Gastrocnemius medialis (tissue), 4 donors: ENCODE data around the gene PIBF1. TPM values are rescaled to one million over a fixed set of nuclear protein-coding genes. Genes with fewer than 3 reads are reported as not detected.

Experiments used
- ATAC-seq, 2 donors: fragments of 150-250 bp; one replicate each; pipeline ENCODE4 v1.9.1; 2016
- DNase-seq, 2 donors: peaks; one replicate each; pipeline ENCODE4 v3.0.0-alpha.2; 2019
- H3K27ac ChIP-seq, 4 donors: fragments of 200-600 bp; sonication (generic); 1 replicate in 1 of 4; 2 replicates in 3 of 4; pipeline ENCODE4 v1.5.1; 2016 to 2018; ENCODE audit warnings: mild to moderate bottlenecking in 2 of 4, moderate library complexity in 1 of 4
- H3K27me3 ChIP-seq, 3 donors: fragments of 200-600 bp; sonication (generic) in 2 of 3; 1 replicate in 1 of 3; 2 replicates in 2 of 3; pipeline versions ENCODE4 v1.5.1 to v1.6.0; 2016 to 2019; ENCODE audit warnings: mild to moderate bottlenecking in 1 of 3, moderate library complexity in 1 of 3
- H3K36me3 ChIP-seq, 2 donors: fragments of 200-600 bp; sonication (generic) in 1 of 2; one replicate each; pipeline ENCODE4 v1.5.1; 2017 to 2018
- H3K4me1 ChIP-seq, 2 donors: fragments of 200-600 bp; sonication (generic) in 1 of 2; one replicate each; pipeline ENCODE4 v1.5.1; 2016 to 2017; ENCODE audit warnings: mild to moderate bottlenecking in 2 of 2
- H3K4me3 ChIP-seq, 4 donors: fragments of 200-600 bp; sonication (generic) in 3 of 4; 1 replicate in 1 of 4; 2 replicates in 3 of 4; pipeline ENCODE4 v1.5.1; 2016 to 2019; ENCODE audit warnings: mild to moderate bottlenecking in 2 of 4
- H3K9me3 ChIP-seq, 3 donors: fragments of 200-600 bp; sonication (generic) in 2 of 3; 1 replicate in 1 of 3; 2 replicates in 2 of 3; pipeline ENCODE4 v1.5.1; 2016 to 2019
- CTCF ChIP-seq, 5 experiments: fragments of 450-650 bp in 3 of 5; fragments of 200-600 bp in 2 of 5; sonication (generic) in 2 of 5; IDR thresholded peaks in 4 of 5; conservative IDR thresholded peaks in 1 of 5; 1 replicate in 4 of 5; 2 replicates in 1 of 5; pipeline ENCODE4 v1.5.1; 2016 to 2019; ENCODE audit warnings: antibody characterized with exemption in 5 of 5, mild to moderate bottlenecking in 3 of 5, moderate library complexity in 3 of 5
- POLR2A ChIP-seq, 2 donors: fragments of 450-650 bp; IDR thresholded peaks; one replicate each; pipeline ENCODE4 v1.6.1; 2017; ENCODE audit warnings: antibody characterized with exemption in 2 of 2, mild to moderate bottlenecking in 2 of 2, moderate library complexity in 2 of 2
- in situ Hi-C, 4 donors: fragments of 200-750 bp; cut with MboI; loops; one replicate each; pipeline versions ENCODE4 v1.15.0 to v1.8.0; 2017; ENCODE audit warnings: low sequenced_read_pairs in 4 of 4
- intact Hi-C: fragments of 100-400 bp; cut with DNase I; formaldehyde crosslinking; loops from one replicate; pipeline ENCODE4 v1.15.1; 2023; ENCODE audit warnings: low total_unique reads
- total RNA-seq, 4 donors: library from RNA; depleted of rRNA; stranded (reverse); fragments of >200 nt; gene quantifications; one replicate each; pipeline versions ENCODE4 v1.1.0 to v1.2.3, GENCODE V29; 2016

The PIBF1 gene
- total RNA-seq, 4 donors from 2014 or later, result 5.3 to 10.0 (median 7.4) TPM

- DNase-seq, result no peak
- Histone ChIP-seq H3K27ac (no peak overlapping the region), H3K4me3 (no peak overlapping the region), H3K9me3 (no peaks in the 10 kb centered on the region), H3K27me3 (no peaks in the 10 kb centered on the region), H3K36me3 (peaks cover 0 to 22% of the 10 kb centered on the region in 2 donors), H3K4me1 (no peaks in the 10 kb centered on the region)
- TF ChIP-seq CTCF (IDR thresholded peaks at IDR 0.05 in 4 of 5, conservative IDR thresholded peaks at IDR 0.05 in 1 of 5) (no peak), POLR2A (IDR thresholded peaks at IDR 0.05) (no peak)
- ATAC-seq, result no peak
- in situ Hi-C loops (no loop called here), intact Hi-C loops (no loop called here)
Measured at GRCh38 chr13:72849571-72849970, 67.6 kb downstream of the PIBF1 start.

- no peak overlapping the region for H3K4me3 ChIP-seq
- peaks cover 0 to 25% of the 10 kb centered on the region in 2 donors for H3K36me3 ChIP-seq
- ATAC-seq (no peak), DNase-seq (no peak)
- intact Hi-C loops, result no loop called here
- no peak overlapping the region for H3K27ac ChIP-seq
- H3K27me3 ChIP-seq, result no peaks in the 10 kb centered on the region
- TF ChIP-seq POLR2A (IDR thresholded peaks at IDR 0.05) (no peak), CTCF (IDR thresholded peaks at IDR 0.05 in 4 of 5, conservative IDR thresholded peaks at IDR 0.05 in 1 of 5) (no peak)
- no peaks in the 10 kb centered on the region for H3K4me1 ChIP-seq
- in situ Hi-C loops, result no loop called here
- no peaks in the 10 kb centered on the region for H3K9me3 ChIP-seq
Measured at GRCh38 chr13:72850959-72851677, 69.2 kb downstream of the PIBF1 start.

GRCh38 chr13:72851678-72852014 lies 69.7 kb downstream of the PIBF1 start:
- H3K27me3 ChIP-seq, result no peaks in the 10 kb centered on the region
- no peak for ATAC-seq
- DNase-seq, result no peak
- in situ Hi-C loops (no loop called here), intact Hi-C loops (no loop called here)
- no peak overlapping the region for H3K4me3 ChIP-seq
- no peak for TF ChIP-seq POLR2A (IDR thresholded peaks at IDR 0.05)
- TF ChIP-seq CTCF (IDR thresholded peaks at IDR 0.05 in 4 of 5, conservative IDR thresholded peaks at IDR 0.05 in 1 of 5), result no peak
- no peaks in the 10 kb centered on the region for H3K4me1 ChIP-seq
- peaks cover 0 to 25% of the 10 kb centered on the region in 2 donors for H3K36me3 ChIP-seq
- no peaks in the 10 kb centered on the region for H3K9me3 ChIP-seq
- H3K27ac ChIP-seq, result no peak overlapping the region

- Histone ChIP-seq H3K27me3 (no peaks in the 10 kb centered on the region), H3K27ac (no peak overlapping the region), H3K36me3 (peaks cover 0 to 25% of the 10 kb centered on the region in 2 donors), H3K4me3 (no peak overlapping the region), H3K9me3 (no peaks in the 10 kb centered on the region), H3K4me1 (no peaks in the 10 kb centered on the region)
- in situ Hi-C loops (no loop called here), intact Hi-C loops (no loop called here)
- no peak for TF ChIP-seq POLR2A (IDR thresholded peaks at IDR 0.05)
- TF ChIP-seq CTCF (IDR thresholded peaks at IDR 0.05 in 4 of 5, conservative IDR thresholded peaks at IDR 0.05 in 1 of 5), result no peak
- ATAC-seq (no peak), DNase-seq (no peak)
Measured at GRCh38 chr13:72852207-72852606, 70.3 kb downstream of the PIBF1 start.

- no peaks in the 10 kb centered on the region for H3K9me3 ChIP-seq
- no peak overlapping the region for H3K27ac ChIP-seq
- peaks cover 0 to 24% of the 10 kb centered on the region in 2 donors for H3K36me3 ChIP-seq
- in situ Hi-C loops (no loop called here), intact Hi-C loops (no loop called here)
- DNase-seq, result no peak
- TF ChIP-seq POLR2A (IDR thresholded peaks at IDR 0.05) (no peak), CTCF (IDR thresholded peaks at IDR 0.05 in 4 of 5, conservative IDR thresholded peaks at IDR 0.05 in 1 of 5) (no peak)
- no peaks in the 10 kb centered on the region for H3K4me1 ChIP-seq
- no peak overlapping the region for H3K4me3 ChIP-seq
- ATAC-seq, result no peak
- no peaks in the 10 kb centered on the region for H3K27me3 ChIP-seq
Measured at GRCh38 chr13:72853000-72853399, 71.1 kb downstream of the PIBF1 start.
